PC-3 (cell line): Measurements from ENCODE around the gene PGAM1. TPM values are rescaled to one million over a fixed set of nuclear protein-coding genes. Genes with fewer than 3 reads are reported as not detected.

Source experiments
- ATAC-seq: fragments of 200-7000 bp; cut with Tn5 transposase; 2 replicates; pipeline ENCODE4 v1.9.1; 2020; ENCODE audit warnings: mild to moderate bottlenecking, moderate library complexity
- BruUV-seq: library from RNA; stranded (reverse); fragments of 400-500 nt; replicated peaks from 2 replicates; lab custom pipeline; 2021; lab: Mats Ljungman, UMichigan
- CTCF ChIA-PET: fragments of 300-600 bp; sonication (Branson Sonifier 250); formaldehyde crosslinking; loops from one replicate; lab custom pipeline; 2022; ENCODE audit warnings: antibody characterized with exemption; lab: Charles Lee
- POLR2A ChIA-PET: fragments of 300-600 bp; sonication (Branson Sonifier 250); formaldehyde crosslinking; loops from one replicate; lab custom pipeline; 2022; ENCODE audit warnings: antibody characterized with exemption; ENCODE audit not compliant: unreplicated experiment; lab: Charles Lee
- DNase-seq: peaks from one replicate; pipeline ENCODE4 v3.0.0-alpha.2; 2015
- H2AFZ ChIP-seq: fragments of 300-600 bp; sonication (generic); 2 replicates; pipeline ENCODE4 v1.6.0; 2016; ENCODE audit warnings: antibody characterized with exemption, low read length
- H3F3A ChIP-seq: fragments of 300-600 bp; sonication (generic); one replicate; pipeline ENCODE4 v1.6.0; 2017; ENCODE audit warnings: antibody characterized with exemption, low read length, control low read depth, mild to moderate bottlenecking; ENCODE audit not compliant: unreplicated experiment
- H3K27ac ChIP-seq: fragments of 300-600 bp; sonication (generic); 2 replicates; pipeline ENCODE4 v1.5.1; 2016; ENCODE audit warnings: mild to moderate bottlenecking, low read length
- H3K27me3 ChIP-seq: fragments of 300-600 bp; sonication (generic); 2 replicates; pipeline ENCODE4 v1.6.1; 2016; ENCODE audit warnings: low read length, mixed read lengths
- H3K36me3 ChIP-seq: fragments of 300-600 bp; sonication (generic); 2 replicates; pipeline ENCODE4 v1.6.1; 2016; ENCODE audit warnings: low read depth, mixed run types, low read length, mixed read lengths
- H3K4me1 ChIP-seq: fragments of 300-600 bp; sonication (generic); 2 replicates; pipeline ENCODE4 v1.5.1; 2016; ENCODE audit warnings: low read length; ENCODE audit not compliant: insufficient read depth
- H3K4me2 ChIP-seq: fragments of 300-600 bp; sonication (generic); 2 replicates; pipeline ENCODE4 v1.6.0; 2016; ENCODE audit warnings: low read length
- H3K4me3 ChIP-seq: fragments of 300-600 bp; sonication (generic); 2 replicates; pipeline ENCODE4 v1.5.1; 2016; ENCODE audit warnings: mild to moderate bottlenecking, low read length, mixed read lengths
- H3K79me2 ChIP-seq: fragments of 300-600 bp; sonication (generic); 2 replicates; pipeline ENCODE4 v1.6.1; 2017; ENCODE audit warnings: low read length, mixed read lengths
- H3K9ac ChIP-seq: fragments of 300-600 bp; sonication (generic); 2 replicates; pipeline ENCODE4 v1.6.0; 2016; ENCODE audit warnings: mild to moderate bottlenecking, low read length
- H3K9me2 ChIP-seq: fragments of 300-600 bp; sonication (generic); replicated peaks from 2 replicates; pipeline ENCODE4 v1.6.1; 2016; ENCODE audit warnings: mixed run types, low read length, mixed read lengths
- H3K9me3 ChIP-seq: fragments of 300-600 bp; sonication (generic); 2 replicates; pipeline ENCODE4 v1.6.1; 2016; ENCODE audit warnings: low read length, mixed read lengths
- H4K20me1 ChIP-seq: fragments of 300-600 bp; sonication (generic); 2 replicates; pipeline ENCODE4 v1.6.1; 2016; ENCODE audit warnings: low read length, mixed read lengths
- EZH2 ChIP-seq: fragments of 300-600 bp; sonication (generic); IDR thresholded peaks from one replicate; pipeline ENCODE4 v1.6.1; 2017; ENCODE audit warnings: antibody characterized with exemption, mild to moderate bottlenecking, low read length; ENCODE audit not compliant: unreplicated experiment
- EZH2phosphoT487 ChIP-seq: fragments of 300-600 bp; sonication (generic); IDR thresholded peaks from 2 replicates; pipeline ENCODE4 v1.6.1; 2018; ENCODE audit warnings: mild to moderate bottlenecking, antibody characterized with exemption, low read length, borderline replicate concordance
- intact Hi-C: fragments of 100-400 bp; cut with micrococcal nuclease; formaldehyde crosslinking; loops from 2 replicates; pipeline ENCODE4 v1.9.0; 2023
- total RNA-seq: library from RNA; depleted of rRNA; stranded (reverse); fragments of >200 nt; gene quantifications from 2 replicates; pipeline ENCODE4 v1.2.3, GENCODE V29; 2014
- TF ChIP-seq, protein P1 (sequence below): fragments of 300-600 bp; sonication (generic); conservative IDR thresholded peaks from 2 replicates; pipeline ENCODE4 v1.5.1; 2017; ENCODE audit warnings: antibody characterized with exemption, low read depth, mild to moderate bottlenecking, low read length

The PGAM1 gene
- total RNA-seq, 1 experiment from 2014 or later: 661 TPM

DNA sequence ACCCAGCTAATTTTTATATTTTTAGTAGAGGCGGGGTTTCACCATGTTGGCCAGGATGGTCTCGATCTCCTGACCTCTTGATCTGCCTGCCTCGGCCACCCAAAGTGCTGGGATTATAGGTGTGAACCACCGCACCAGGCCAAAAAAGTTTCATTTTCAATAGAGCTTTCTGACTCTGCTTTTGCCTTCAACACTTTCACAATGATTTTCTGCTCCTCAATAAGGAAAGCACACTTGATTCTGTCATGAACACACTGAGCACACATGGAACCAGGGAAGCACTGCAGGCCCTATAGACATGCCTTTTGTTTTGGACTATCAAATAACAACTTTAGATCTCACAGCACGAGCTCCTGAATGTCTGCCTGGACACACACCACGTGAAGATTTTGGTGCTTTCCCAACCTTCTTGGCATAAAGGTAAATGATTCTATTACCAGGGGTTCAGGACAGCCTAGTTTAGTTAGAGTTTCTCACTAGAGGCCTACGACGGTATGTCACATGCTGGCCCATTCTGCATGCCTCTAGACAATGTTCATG, 32.9 kb upstream of the PGAM1 start:
- Histone ChIP-seq H3K9me2 (no peaks in the 10 kb centered on the region), H3K36me3 (peaks cover 28% of the 10 kb centered on the region), H3K4me3 (no peak overlapping the region), H4K20me1 (no peaks in the 10 kb centered on the region), H3F3A (no peaks in the 10 kb centered on the region), H3K27me3 (no peaks in the 10 kb centered on the region), H3K9me3 (no peaks in the 10 kb centered on the region), H3K27ac (no peak overlapping the region), H3K79me2 (no peaks in the 10 kb centered on the region), H3K9ac (no peak overlapping the region), H3K4me1 (no peaks in the 10 kb centered on the region), H3K4me2 (no peak overlapping the region), H2AFZ (no peak overlapping the region)
- no TSS peak for BruUV-seq
- ChIA-PET CTCF (no interaction called here), POLR2A (no interaction called here)
- DNase-seq: no peak
- TF ChIP-seq, protein P1, sequence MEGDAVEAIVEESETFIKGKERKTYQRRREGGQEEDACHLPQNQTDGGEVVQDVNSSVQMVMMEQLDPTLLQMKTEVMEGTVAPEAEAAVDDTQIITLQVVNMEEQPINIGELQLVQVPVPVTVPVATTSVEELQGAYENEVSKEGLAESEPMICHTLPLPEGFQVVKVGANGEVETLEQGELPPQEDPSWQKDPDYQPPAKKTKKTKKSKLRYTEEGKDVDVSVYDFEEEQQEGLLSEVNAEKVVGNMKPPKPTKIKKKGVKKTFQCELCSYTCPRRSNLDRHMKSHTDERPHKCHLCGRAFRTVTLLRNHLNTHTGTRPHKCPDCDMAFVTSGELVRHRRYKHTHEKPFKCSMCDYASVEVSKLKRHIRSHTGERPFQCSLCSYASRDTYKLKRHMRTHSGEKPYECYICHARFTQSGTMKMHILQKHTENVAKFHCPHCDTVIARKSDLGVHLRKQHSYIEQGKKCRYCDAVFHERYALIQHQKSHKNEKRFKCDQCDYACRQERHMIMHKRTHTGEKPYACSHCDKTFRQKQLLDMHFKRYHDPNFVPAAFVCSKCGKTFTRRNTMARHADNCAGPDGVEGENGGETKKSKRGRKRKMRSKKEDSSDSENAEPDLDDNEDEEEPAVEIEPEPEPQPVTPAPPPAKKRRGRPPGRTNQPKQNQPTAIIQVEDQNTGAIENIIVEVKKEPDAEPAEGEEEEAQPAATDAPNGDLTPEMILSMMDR: no peak
- TF ChIP-seq EZH2phosphoT487 (no peak), EZH2 (no peak)
- no peak for ATAC-seq
- intact Hi-C loops: no loop called here

DNA sequence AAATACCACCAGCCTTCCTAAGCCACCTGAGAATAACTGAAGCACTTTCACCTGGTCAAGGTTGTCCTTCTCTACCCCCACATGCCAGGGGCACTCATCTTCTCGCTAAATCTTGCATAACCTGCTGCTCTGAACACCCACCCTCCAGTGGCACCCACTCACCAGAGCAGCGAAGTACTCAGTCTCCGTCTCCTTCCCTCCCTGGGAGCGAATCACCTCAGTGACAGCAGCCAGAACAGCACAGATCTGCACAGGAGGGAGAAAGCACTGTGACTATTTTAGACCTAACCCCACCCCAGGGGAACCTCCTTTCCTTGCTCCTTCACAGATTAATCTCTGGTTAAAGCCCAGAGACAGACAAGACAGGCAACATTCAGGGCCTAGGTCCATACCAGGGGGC, 29.9 kb upstream of the PGAM1 start:
- no peak for DNase-seq
- POLR2A ChIA-PET: no interaction called here
- Histone ChIP-seq H3K9me3 (no peaks in the 10 kb centered on the region), H3K4me2 (no peak overlapping the region), H3K4me3 (no peak overlapping the region), H3F3A (no peaks in the 10 kb centered on the region), H3K27me3 (no peaks in the 10 kb centered on the region), H3K9me2 (no peaks in the 10 kb centered on the region), H4K20me1 (no peaks in the 10 kb centered on the region), H3K36me3 (peaks cover 15% of the 10 kb centered on the region), H2AFZ (no peak overlapping the region), H3K4me1 (no peaks in the 10 kb centered on the region), H3K79me2 (peaks cover 19% of the 10 kb centered on the region), H3K27ac (no peak overlapping the region), H3K9ac (no peak overlapping the region)
- intact Hi-C loops: no loop called here
- no peak for ATAC-seq
- CTCF ChIA-PET: no interaction called here
- BruUV-seq: no TSS peak
- TF ChIP-seq, protein P1: no peak
- TF ChIP-seq EZH2: no peak
- no peak for TF ChIP-seq EZH2phosphoT487

DNA sequence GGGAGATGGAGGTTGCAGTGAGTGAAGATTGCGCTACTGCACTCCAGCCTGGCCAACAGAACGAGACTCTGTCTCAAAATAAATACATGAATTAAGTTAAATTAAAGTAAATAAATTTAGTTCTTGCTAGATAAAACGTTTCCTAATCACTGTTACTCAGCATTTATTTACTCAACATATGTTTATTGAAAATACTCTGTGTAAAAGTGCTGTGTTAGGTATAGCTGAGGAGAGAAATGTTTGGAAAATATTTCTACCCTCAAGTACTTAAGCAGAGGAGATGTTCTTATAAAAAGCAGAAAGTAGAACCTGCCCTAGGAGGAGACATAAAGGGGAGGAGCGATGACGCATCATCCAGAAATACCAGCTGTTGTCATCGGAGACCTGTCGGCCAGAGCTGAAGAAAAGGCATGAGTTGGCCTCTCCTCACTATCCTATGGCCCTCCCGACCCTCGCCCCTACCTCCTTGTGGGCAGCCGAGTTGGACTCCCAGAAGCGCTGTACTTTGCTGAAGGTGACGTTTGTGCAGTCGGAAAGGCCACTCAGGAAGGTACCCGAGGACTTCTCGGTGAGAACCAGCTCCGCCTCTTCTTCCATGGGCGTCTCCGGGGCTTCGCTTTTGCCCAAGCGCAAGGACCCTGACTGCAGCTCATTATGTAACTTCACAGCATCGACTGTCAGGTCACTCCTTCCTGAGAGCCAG, 26.0 kb upstream of the PGAM1 start:
- POLR2A ChIA-PET: no interaction called here
- Histone ChIP-seq H3K27ac (peak overlapping the region; percentile 80), H3K27me3 (no peaks in the 10 kb centered on the region), H3F3A (no peaks in the 10 kb centered on the region), H3K4me2 (peak overlapping the region; percentile 97), H4K20me1 (no peaks in the 10 kb centered on the region), H3K9ac (peak overlapping the region; percentile 96), H3K36me3 (peaks cover 8% of the 10 kb centered on the region), H3K9me2 (no peaks in the 10 kb centered on the region), H3K9me3 (no peaks in the 10 kb centered on the region), H2AFZ (peak overlapping the region; percentile 69), H3K79me2 (peaks cover 19% of the 10 kb centered on the region), H3K4me3 (peak overlapping the region; percentile 99), H3K4me1 (peaks cover 4% of the 10 kb centered on the region; the same call in 1 of the 2 replicates)
- TF ChIP-seq, protein P1: no peak
- TF ChIP-seq EZH2 (no peak), EZH2phosphoT487 (no peak)
- DNase-seq (peak; percentile 75), ATAC-seq (peak; percentile 74)
- BruUV-seq: no TSS peak
- CTCF ChIA-PET: interaction anchor here (1.1 kb wide), 1 partner anchor 28 kb away, joined by 10 read pairs; no protein-coding TSS in a partner anchor
- intact Hi-C loops: loop anchor here (1.0 kb wide), 1 partner anchor 108 kb away; the partner anchor contains the start of gene ARHGAP19
